Osteocyte (in vitro differentiated cells): ENCODE data around the gene PFDN1. TPM values are rescaled to one million over a fixed set of nuclear protein-coding genes. Genes with fewer than 3 reads are reported as not detected.

ENCODE experiments used
- DNase-seq: peaks from one replicate; pipeline ENCODE4 v3.0.0; 2021; ENCODE audit warnings: mixed read lengths; ENCODE audit not compliant: unreplicated experiment; ENCODE audit errors: extremely low spot score
- H3K27ac Mint-ChIP-seq: one replicate; pipeline ENCODE4 v1.8.0; 2021; ENCODE audit warnings: mild to moderate bottlenecking, mixed read lengths; ENCODE audit not compliant: unreplicated experiment
- H3K27me3 Mint-ChIP-seq: one replicate; pipeline ENCODE4 v1.8.0; 2021; ENCODE audit warnings: mixed read lengths; ENCODE audit not compliant: unreplicated experiment
- H3K36me3 Mint-ChIP-seq: one replicate; pipeline ENCODE4 v1.8.0; 2021; ENCODE audit warnings: mixed read lengths; ENCODE audit not compliant: unreplicated experiment
- H3K4me1 Mint-ChIP-seq: one replicate; pipeline ENCODE4 v1.8.0; 2021; ENCODE audit warnings: mixed read lengths; ENCODE audit not compliant: unreplicated experiment
- H3K4me3 Mint-ChIP-seq: one replicate; pipeline ENCODE4 v1.8.0; 2021; ENCODE audit warnings: mild to moderate bottlenecking, moderate library complexity, mixed read lengths; ENCODE audit not compliant: unreplicated experiment
- H3K9me3 Mint-ChIP-seq: one replicate; pipeline ENCODE4 v1.8.0; 2021; ENCODE audit warnings: mixed read lengths; ENCODE audit not compliant: unreplicated experiment
- CTCF ChIP-seq: fragments of 200-600 bp; sonication (generic); IDR thresholded peaks from 2 replicates; pipeline ENCODE4 v1.5.0; 2021; ENCODE audit warnings: antibody characterized with exemption, mild to moderate bottlenecking, moderate library complexity
- total RNA-seq: library from RNA; stranded (reverse); gene quantifications from 2 replicates; pipeline ENCODE4 v1.2.1, GENCODE V29; 2021

Gene PFDN1
- total RNA-seq, 1 donor from 2014 or later, result 49.6 TPM

GRCh38 chr5:140228364-140228837, 74.5 kb downstream of the PFDN1 start:
- no peak overlapping the region for H3K27ac Mint-ChIP-seq
- peaks cover 2% of the 10 kb centered on the region for H3K36me3 Mint-ChIP-seq
- no peaks in the 10 kb centered on the region for H3K9me3 Mint-ChIP-seq
- no peaks in the 10 kb centered on the region for H3K27me3 Mint-ChIP-seq
- no peak for DNase-seq
- H3K4me3 Mint-ChIP-seq, result no peak overlapping the region
- H3K4me1 Mint-ChIP-seq, result no peaks in the 10 kb centered on the region
- no peak for TF ChIP-seq CTCF

- no peaks in the 10 kb centered on the region for H3K9me3 Mint-ChIP-seq
- no peak overlapping the region for H3K27ac Mint-ChIP-seq
Measured at GRCh38 chr5:140227046-140227445, 75.9 kb downstream of the PFDN1 start.

GRCh38 chr5:140225396-140225795, 77.5 kb downstream of the PFDN1 start:
- no peak for TF ChIP-seq CTCF
- no peaks in the 10 kb centered on the region for H3K27me3 Mint-ChIP-seq
- peaks cover 14% of the 10 kb centered on the region for H3K4me1 Mint-ChIP-seq
- no peaks in the 10 kb centered on the region for H3K9me3 Mint-ChIP-seq
- H3K36me3 Mint-ChIP-seq, result peaks cover 2% of the 10 kb centered on the region
- DNase-seq, result no peak
- H3K27ac Mint-ChIP-seq, result no peak overlapping the region
- H3K4me3 Mint-ChIP-seq, result no peak overlapping the region

More at GRCh38 chr5:140227046-140227445, 75.9 kb downstream of the PFDN1 start:
- Mint-ChIP-seq H3K27me3 (no peaks in the 10 kb centered on the region), H3K4me3 (no peak overlapping the region), H3K4me1 (peaks cover 3% of the 10 kb centered on the region), H3K36me3 (peaks cover 2% of the 10 kb centered on the region)
- no peak for TF ChIP-seq CTCF
- DNase-seq, result no peak

GRCh38 chr5:140224658-140225057, 78.2 kb downstream of the PFDN1 start:
- H3K4me1 Mint-ChIP-seq, result peaks cover 15% of the 10 kb centered on the region
- no peaks in the 10 kb centered on the region for H3K27me3 Mint-ChIP-seq
- TF ChIP-seq CTCF, result no peak
- H3K9me3 Mint-ChIP-seq, result no peaks in the 10 kb centered on the region
- H3K4me3 Mint-ChIP-seq, result no peak overlapping the region
- H3K36me3 Mint-ChIP-seq, result peaks cover 2% of the 10 kb centered on the region
- no peak overlapping the region for H3K27ac Mint-ChIP-seq
- no peak for DNase-seq

GRCh38 chr5:140223567-140223966, 79.3 kb downstream of the PFDN1 start:
- DNase-seq, result no peak
- no peaks in the 10 kb centered on the region for H3K27me3 Mint-ChIP-seq
- no peak overlapping the region for H3K4me3 Mint-ChIP-seq
- H3K27ac Mint-ChIP-seq, result no peak overlapping the region
- peaks cover 15% of the 10 kb centered on the region for H3K4me1 Mint-ChIP-seq
- no peaks in the 10 kb centered on the region for H3K9me3 Mint-ChIP-seq
- TF ChIP-seq CTCF, result no peak
- no peaks in the 10 kb centered on the region for H3K36me3 Mint-ChIP-seq
